ENCODE results near the gene RARG.

The RARG gene

GRCh38 chr12:53231921-53232645 is at the start of gene RARG:
Gene RARG (minus strand): TSS chr12:53232209. CDS start chr12:53227545, 4,664 bp downstream.
- peak; percentile 88 for DNase-seq

GRCh38 chr12:53279888-53280498 is 48.0 kb upstream of the RARG start:
- no peak for DNase-seq

- no peak for DNase-seq
Measured at GRCh38 chr12:53279283-53279869, 47.4 kb upstream of the RARG start.

GRCh38 chr12:53277981-53278380 is 46.0 kb upstream of the RARG start:
- DNase-seq: no peak

GRCh38 chr12:53276511-53276910 is 44.5 kb upstream of the RARG start:
- no peak for DNase-seq

GRCh38 chr12:53274445-53274844 is 42.4 kb upstream of the RARG start:
- no peak for DNase-seq

- DNase-seq: no peak
Measured at GRCh38 chr12:53268630-53269562, 36.9 kb upstream of the RARG start.

GRCh38 chr12:53267999-53268629 is 36.1 kb upstream of the RARG start, which contains the start of gene ESPL1:
Gene ESPL1 (plus strand): TSS chr12:53268299. CDS start chr12:53268767, 468 bp downstream.
- DNase-seq: peak; percentile 90

- no peak for DNase-seq
Measured at GRCh38 chr12:53267306-53267998, 35.4 kb upstream of the RARG start.

- no peak for DNase-seq
Measured at GRCh38 chr12:53265783-53266182, 33.8 kb upstream of the RARG start.

GRCh38 chr12:53259891-53260290 is 27.9 kb upstream of the RARG start:
- DNase-seq: no peak

- DNase-seq: no peak
Measured at GRCh38 chr12:53258541-53259539, 26.8 kb upstream of the RARG start.

GRCh38 chr12:53255996-53256395 is 24.0 kb upstream of the RARG start:
- DNase-seq: no peak

- DNase-seq: no peak
Measured at GRCh38 chr12:53254816-53255545, 23.0 kb upstream of the RARG start.

GRCh38 chr12:53253298-53253697 is 21.3 kb upstream of the RARG start:
- no peak for DNase-seq

- no peak for DNase-seq
Measured at GRCh38 chr12:53252349-53252916, 20.4 kb upstream of the RARG start.

GRCh38 chr12:53251477-53252348 is 19.7 kb upstream of the RARG start:
- peak; percentile 89 for DNase-seq

- DNase-seq: no peak
Measured at GRCh38 chr12:53245286-53245685, 13.3 kb upstream of the RARG start.

Measured in 8988T (cell line).